ENCODE results near the gene CYP2U1.
"Not testable (repeated sequence)": the region's sequence is repeated elsewhere in the genome, so short reads cannot be mapped to it uniquely, and the experiment has no call there.

CYP2U1 gene

GRCh38 chr4:107930821-107931774 lies at the start of gene CYP2U1:
Gene CYP2U1, plus strand, starts transcription at chr4:107931549. Its CDS starts 95 bp downstream, at chr4:107931644.
- peak; percentile 41 to 73 (median 48) for DNase-seq

DNA sequence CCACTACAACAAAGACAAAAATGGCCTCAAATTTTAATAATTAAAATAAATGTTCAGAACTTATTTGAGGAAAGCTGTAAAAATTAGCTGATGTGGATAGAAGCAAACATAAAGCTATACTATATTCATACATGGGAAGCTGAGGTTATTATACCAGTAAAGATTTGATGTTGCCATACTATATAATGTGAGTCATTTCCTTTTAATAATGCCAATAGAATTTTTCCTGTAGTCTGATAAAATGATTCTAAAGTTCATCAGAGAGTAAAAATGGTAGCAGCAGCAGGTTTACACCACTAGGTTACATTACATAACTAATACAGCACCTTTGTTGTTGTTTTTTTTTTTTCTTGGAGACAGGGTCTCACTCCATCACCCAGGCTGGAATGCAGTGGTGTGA lies 45.5 kb upstream of the CYP2U1 start:
- DNase-seq = no peak

DNA sequence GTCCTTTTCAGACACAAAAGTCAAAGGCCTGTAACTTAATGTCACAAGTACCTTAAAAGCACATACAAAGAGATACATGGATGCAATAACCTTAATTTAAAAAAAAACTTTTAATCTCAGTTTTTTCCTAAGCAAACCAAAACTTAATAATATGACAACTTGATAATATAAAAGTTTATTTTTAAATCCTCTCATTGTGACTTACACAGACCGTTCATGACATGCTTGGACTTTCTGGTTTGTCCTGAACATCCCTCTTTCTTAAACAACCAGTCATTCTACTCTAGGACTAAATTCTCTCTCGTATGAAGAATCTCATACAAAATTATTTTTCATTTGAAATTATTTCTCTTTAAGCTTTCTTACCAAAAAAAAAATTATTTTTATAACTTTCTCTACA lies 43.1 kb upstream of the CYP2U1 start:
- no peak for DNase-seq

DNA sequence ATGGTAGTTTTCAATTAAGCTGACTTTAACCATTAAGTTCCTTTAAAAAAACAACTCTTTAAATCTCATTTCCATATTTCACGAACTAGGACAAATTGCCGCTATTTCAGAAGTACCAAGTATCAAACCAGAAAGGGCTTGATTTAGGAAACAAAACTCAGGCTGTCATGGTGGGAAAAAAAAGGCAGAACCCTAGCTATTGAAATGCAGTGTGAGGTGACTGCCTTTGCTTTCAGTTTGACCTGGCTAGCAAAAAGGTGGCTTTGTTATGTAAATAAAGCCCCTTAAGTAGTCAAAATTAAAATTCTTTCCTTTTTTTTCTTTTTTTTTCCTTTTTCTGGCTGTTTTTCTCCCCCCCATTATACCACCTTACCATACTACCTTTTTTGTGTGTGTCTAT lies 40.6 kb upstream of the CYP2U1 start:
- no peak for DNase-seq

DNA sequence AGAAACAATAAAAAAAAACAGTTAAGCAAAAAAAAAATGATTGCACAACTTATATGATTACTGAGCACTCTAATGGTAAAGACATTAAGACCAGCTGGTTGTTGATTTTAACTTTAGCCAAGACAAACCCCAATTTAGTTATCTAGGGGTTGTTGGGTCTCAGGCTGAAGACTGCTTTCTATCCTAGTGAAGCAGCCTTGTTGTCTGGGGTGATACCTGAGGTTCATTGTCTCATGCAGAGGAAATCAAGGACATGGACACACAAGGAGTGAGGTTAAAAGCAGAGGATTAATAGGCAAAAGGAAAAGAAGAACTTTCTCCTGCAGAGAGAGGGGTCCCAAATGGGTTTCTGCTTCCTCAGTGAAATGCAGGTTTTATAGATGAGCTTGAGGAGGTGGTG lies 40.0 kb upstream of the CYP2U1 start:
- no peak for DNase-seq

DNA sequence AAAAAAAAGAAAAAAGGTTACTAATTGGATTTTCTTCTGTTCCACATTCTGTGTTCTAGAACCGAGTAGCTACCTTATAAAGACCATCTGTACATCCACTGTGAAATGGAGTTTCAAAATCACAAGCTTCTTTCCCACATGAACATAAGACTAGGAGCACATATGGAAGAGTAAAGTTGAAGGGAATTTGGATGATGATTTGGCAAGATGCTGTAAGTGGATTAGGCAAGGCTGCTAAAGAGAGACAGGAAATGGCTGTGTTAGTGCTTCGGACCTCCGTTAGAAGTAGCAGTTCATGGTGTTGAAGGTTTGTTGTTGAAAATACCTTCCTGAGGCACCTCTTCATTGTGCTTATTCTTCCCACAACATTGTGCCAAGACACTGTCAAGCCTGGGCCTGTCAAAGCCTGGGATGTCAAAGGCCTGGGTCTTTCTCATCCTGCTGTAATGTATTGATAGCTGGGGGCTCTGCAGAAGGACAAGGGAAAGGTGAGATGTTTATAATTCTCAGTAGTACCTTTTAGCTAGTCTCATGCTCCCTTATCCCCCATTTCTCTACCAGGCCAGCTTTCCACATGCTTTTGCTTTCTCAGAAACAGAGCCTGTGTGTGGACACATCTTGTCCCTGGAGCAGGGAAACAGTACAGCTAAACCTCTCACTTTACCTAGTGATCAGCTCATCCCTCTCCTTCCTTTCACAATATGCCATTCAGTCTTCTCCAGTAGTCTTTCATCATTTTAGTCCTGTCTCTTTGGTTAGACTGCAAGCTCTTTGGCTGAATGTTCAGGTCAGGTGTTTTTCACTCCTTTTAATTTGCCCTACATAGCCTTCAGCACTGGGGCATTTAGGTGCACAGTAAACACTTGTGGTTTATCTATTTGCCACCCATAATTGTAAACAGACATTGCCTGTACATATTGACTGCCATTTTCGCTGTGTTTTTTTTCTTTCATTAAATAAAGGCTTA lies 37.9 kb upstream of the CYP2U1 start:
- DNase-seq = no peak

DNA sequence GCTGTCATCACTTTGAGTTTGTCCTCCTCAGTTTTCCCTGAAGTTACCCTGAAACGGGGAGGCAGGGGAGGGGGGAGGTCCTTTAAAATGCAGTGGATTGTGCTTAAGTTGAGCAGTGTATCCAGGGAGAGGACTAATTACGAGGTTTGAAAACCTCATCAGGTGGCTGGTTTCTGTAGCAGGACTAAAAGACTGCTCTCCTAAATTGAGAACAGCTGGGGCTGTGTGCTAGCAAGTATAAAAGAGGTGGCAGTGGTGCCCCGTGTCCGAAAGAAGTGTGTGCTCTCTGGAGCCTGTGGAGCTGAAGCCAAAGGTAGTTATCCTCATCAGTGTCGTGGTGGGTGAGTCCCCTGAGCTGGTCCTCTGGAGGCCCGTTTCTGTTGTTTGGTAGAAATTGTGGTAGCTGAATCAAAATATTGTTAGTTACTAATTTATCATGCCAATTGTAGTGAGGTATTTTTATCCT lies 37.2 kb upstream of the CYP2U1 start:
- no peak for DNase-seq

GRCh38 chr4:107896158-107896645 lies 35.1 kb upstream of the CYP2U1 start:
- DNase-seq = no peak

- DNase-seq = no peak
These were observed 34.7 kb upstream of the CYP2U1 start for GRCh38 chr4:107896646-107897045.

DNA sequence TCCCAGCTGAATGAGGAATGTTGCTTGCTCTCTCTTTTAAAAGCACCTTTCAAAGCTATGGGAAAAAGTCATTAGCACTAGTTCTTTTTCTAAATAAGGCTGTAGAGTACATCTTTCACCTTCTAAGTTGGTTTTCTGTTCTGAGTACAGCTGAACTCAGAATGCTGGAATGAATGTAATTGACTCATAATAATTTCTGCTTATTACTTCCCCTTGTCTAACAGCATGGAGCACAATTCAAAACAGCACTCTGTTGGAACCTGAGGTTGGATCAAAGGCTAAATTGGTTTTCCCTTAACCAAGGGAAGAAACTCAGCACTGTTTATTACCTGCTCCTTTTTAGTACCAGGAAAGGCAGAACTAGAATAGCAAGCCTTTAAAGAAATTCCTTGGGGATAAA lies 33.5 kb upstream of the CYP2U1 start:
- no peak for DNase-seq

GRCh38 chr4:107900067-107900466 lies 31.3 kb upstream of the CYP2U1 start:
- DNase-seq = no peak

DNA sequence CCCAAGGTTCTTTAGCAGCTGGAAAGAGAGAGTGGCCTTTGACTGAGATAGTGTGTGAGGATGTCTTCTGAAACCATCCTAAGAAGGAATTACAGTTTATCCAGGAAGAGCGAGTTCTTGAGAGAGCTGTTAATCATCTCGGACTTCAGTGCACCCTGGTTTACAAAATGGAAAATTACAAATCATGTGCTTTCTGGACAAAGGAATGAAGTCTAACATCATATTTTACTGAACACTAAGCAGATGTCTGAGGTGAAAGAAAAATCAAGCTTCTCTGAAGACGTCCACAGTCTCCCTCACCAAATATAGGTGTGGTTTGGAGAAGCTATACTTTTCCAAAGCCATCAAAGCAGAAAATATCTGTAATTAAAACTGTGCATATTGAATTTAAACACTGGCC lies 30.8 kb upstream of the CYP2U1 start:
- no peak for DNase-seq

DNA sequence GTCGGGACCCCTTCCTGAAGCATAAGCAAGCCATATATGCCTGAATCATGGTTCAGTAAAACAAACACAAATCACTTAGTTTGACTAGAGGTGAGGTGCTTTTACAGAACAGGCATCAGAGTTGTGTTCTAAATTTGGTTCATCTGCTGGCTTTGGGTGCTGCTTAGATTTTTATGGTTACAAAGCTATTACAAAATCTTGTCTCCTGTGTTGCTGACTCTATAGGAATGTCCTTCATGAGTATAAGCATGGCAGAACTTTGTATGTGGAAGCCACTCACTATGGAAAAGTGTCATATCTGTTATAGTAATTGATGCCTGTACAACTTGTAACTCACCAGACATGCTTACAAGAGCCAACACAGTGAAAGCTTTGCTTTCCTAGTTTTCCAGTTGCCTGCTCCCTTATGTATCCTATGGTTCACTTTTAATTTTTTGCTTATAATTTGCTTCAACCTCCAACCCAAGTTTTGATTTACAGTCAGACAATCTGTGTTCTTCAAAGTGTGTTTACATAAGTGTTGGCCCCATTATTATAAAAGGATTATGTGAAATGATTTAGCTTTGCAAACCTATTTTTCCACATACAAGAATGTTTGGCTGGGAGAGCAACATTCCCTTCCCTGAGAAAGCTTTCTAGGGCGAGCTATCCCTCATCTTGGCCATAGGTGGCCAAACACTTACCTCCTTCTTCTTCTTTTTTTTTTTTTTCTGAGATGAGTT lies 30.0 kb upstream of the CYP2U1 start:
- no peak for DNase-seq

DNA sequence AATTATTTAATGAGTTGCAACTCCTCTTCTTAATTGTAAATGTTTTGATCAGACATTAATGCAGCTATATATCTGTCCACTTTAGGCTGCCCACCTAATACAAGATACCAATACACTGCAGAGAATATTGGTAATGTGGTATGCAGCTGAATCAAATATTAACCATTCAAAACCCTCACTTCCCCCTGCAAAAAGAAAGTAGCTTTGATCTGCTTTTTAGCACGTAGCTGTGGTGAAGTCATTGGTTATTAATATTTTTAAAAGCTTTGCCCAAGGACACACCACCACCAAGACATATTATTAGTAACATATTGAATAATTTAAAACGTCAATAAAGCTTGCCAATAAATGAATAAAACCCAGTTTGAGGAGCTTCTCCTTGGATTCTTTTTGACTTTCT lies 28.6 kb upstream of the CYP2U1 start:
- DNase-seq = no peak

DNA sequence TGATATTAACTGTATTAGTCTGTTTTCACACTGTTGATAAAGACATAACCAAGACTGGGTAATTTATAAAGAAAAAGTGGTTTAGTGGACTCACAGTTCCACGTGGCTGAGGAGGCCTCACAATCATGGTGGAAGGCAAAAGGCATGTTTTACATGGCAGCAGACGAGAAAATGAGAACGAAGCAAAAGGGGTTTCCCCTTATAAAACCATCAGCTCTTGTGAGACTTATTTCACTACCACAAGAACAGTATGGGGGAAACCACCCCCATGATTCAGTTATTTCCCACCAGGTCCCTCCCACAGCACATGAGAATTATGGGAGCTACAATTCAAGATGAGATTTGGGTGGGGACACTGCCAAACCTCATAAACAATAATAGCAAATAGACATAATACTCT lies 26.3 kb upstream of the CYP2U1 start:
- not testable (repeated sequence) for DNase-seq

DNA sequence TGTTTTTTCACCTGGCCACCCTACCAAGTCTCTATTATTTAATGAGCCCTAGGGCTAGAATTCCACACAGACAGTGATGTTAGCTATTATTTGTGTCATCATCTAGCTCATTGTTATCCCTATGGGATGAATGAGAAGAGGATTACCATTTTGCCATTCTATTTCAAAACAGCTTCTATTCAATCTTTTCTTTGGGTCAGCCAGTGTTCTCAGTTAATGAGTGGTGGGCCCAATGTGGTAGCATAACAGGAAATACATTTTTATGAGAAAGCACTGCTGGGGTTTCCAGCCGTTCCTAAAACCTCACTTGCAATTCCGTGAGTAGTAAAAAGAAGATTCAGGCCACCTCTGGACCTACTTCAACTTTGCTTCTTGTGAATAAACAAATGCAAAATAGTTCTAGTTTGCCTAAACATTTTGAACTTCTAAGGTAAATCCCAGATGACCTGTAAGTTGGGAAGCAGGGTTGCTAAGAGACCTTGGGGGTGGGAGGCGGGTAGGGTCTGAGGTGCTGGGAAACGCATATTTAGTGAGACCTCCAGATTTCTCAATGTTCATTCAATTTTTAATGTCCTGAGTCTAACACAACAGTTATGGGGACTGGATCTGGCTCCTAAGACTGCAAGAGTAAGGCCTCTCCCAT lies 24.8 kb upstream of the CYP2U1 start:
- DNase-seq = no peak

- no peak for DNase-seq
These were observed 23.0 kb upstream of the CYP2U1 start for GRCh38 chr4:107908377-107908776.

GRCh38 chr4:107913283-107913899 lies 18.0 kb upstream of the CYP2U1 start:
- no peak for DNase-seq

DNA sequence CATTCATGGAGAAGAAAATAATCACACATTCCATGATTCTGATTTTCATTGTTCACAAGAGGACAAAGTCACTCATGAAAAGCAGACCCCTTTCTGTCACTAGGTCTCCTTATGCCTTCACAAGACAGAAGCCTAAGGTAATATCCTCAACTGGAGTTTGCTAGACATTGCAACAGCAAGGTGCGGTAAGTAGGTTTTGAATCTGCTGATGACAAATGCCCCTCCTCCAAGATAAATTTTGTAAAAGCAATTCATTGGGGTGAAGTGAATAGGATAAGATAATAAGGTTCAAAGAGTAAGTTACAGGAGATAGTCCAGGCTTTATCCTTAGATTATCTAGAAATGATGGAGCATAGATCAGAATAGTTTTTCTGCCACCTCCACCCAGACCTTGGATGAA lies 16.1 kb upstream of the CYP2U1 start:
- DNase-seq = no peak

- no peak for DNase-seq
These were observed 14.7 kb upstream of the CYP2U1 start for GRCh38 chr4:107916623-107917022.

- no peak for DNase-seq
These were observed 13.8 kb upstream of the CYP2U1 start for GRCh38 chr4:107917500-107917899.
